Measurements from ENCODE around the gene SURF6.

DNA sequence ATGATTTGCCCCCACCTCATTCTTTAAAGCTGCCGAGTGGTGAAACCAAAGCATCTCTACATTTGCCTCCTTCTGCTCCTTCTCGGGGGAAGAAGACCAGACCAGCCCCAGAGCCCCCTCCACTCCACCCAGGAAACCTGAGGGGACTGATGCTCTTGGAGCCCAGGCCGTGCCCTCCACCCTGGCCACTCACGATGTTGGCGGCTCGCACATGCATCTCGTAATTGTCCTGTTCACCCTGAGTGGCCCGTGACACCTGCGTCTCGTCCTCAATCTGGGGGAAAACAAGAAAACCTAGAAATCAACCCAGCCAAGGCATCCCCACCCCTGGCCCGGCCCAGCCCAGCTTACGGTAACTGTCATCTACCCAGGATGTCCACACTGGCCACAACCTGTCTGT lies 9.0 kb upstream of the SURF6 start:
- TF ChIP-seq CTCF (IDR thresholded peaks at IDR 0.05) (no peak), POLR2A (IDR thresholded peaks at IDR 0.05) (no peak)
